ENCODE results near the gene SPIN4. TPM values are rescaled to one million over a fixed set of nuclear protein-coding genes. Genes with fewer than 3 reads are reported as not detected.
"Not testable (repeated sequence)": the region's sequence is repeated elsewhere in the genome, so short reads cannot be mapped to it uniquely, and the experiment has no call there.

Gene SPIN4
- total and polyA plus RNA-seq, 4 experiments from 2014 or later, result 0.52 to 4.2 (median 2.3) TPM

DNA sequence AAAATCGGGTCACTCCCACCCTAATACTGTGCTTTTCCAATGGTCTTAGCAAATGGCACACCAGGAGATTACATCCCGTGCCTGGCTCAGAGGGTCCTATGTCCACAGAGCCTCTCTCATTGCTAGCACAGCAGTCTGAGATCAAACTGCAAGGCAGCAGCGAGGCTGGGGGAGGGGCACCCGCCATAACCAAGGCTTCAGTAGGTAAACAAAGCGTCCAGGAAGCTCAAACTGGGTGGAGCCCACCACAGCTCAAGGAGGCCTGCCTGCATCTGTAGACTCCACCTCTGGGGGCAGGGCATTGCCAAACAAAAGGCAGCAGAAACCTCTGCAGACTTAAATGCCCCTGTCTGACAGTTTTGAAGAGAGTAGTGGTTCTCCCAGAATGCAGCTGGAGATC, 16.6 kb upstream of the SPIN4 start:
- CTCF ChIA-PET (ENCODE audit: partially characterized antibody); H3K9me3 ChIP-seq (ENCODE audit: control insufficient read depth in 1 of 2, low read length in 2 of 2); H3K36me3 Mint-ChIP-seq; H3K27me3 ChIP-seq (ENCODE audit: insufficient read depth, low read length); DNase-seq; H3K27me3 Mint-ChIP-seq; H3K36me3 ChIP-seq (ENCODE audit: insufficient read depth, low read length); H3K4me3 Mint-ChIP-seq; intact Hi-C loops (cut with micrococcal nuclease); H3K4me1 Mint-ChIP-seq; H3K4me1 ChIP-seq (ENCODE audit: insufficient read depth, low read length); POLR2A ChIA-PET (ENCODE audit: partially characterized antibody); H3K27ac Mint-ChIP-seq; H3K4me3 ChIP-seq (ENCODE audit: low read length in 2 of 2); H3K27ac ChIP-seq (ENCODE audit: low read depth, low read length): not testable (repeated sequence)
- peaks cover 0 to 34% (median 19%) of the 10 kb centered on the region in 8 donors for H3K9me3 Mint-ChIP-seq

DNA sequence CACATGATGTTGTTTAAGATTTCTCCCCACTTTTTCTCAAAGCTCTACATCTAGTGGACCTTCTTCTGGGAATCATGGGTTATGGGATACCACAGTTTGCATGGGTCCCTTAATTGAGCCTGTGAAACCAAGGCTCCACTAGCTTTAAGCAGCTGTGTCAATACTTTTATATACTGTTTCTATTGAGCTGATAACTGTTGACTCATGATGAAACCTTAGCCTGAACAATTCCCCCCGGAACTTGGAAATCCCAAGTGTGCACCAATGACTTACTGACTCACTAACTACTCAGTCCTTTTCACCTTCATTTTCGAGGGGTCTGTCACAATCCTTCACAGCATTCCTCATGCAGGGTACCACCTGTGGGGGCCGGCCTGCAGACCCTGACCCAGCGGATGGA, 12.7 kb upstream of the SPIN4 start:
- Histone ChIP-seq H3K9me3 (ENCODE audit: control insufficient read depth in 1 of 2, low read length in 2 of 2) (no peaks in the 10 kb centered on the region), H3K27ac (ENCODE audit: low read depth, low read length) (no peak overlapping the region), H3K27me3 (ENCODE audit: insufficient read depth, low read length) (no peaks in the 10 kb centered on the region), H3K36me3 (ENCODE audit: insufficient read depth, low read length) (no peaks in the 10 kb centered on the region), H3K4me3 (ENCODE audit: low read length in 2 of 2) (no peak overlapping the region), H3K4me1 (ENCODE audit: insufficient read depth, low read length) (no peaks in the 10 kb centered on the region)
- H3K27ac Mint-ChIP-seq, result no peak overlapping the region
- peaks cover 0 to 9% of the 10 kb centered on the region in 2 donors for H3K36me3 Mint-ChIP-seq
- H3K4me1 Mint-ChIP-seq, result peaks cover 0 to 3% (median 0%) of the 10 kb centered on the region in 4 donors
- peaks cover 2 to 24% (median 18%) of the 10 kb centered on the region in 8 donors for H3K9me3 Mint-ChIP-seq
- H3K4me3 Mint-ChIP-seq, result no peak overlapping the region
- no peaks in the 10 kb centered on the region for H3K27me3 Mint-ChIP-seq
- intact Hi-C loops (cut with micrococcal nuclease), result no loop called here
- ChIA-PET POLR2A (ENCODE audit: partially characterized antibody) (no interaction called here), CTCF (ENCODE audit: partially characterized antibody) (no interaction called here)
- DNase-seq, result no peak

DNA sequence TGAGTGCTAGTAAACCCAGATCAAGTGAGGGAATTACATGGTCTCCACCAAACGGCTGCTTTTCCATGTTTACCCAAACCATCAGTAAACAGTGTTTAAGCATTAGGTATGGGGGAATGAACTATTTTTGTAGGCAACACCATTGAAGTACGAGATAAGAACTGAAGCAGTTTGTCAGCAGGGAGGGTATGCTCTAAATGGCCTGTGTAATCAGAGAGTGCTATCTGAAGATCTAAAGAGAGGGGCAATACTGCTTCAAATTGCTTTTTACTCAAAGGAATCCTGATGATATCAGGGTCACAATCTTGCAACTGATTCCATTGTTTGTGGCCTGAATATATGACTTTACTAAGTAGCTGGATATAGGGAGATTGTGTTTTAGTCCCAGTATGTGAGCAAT, 10.4 kb upstream of the SPIN4 start:
- no peak for DNase-seq
- Mint-ChIP-seq H3K27me3 (no peaks in the 10 kb centered on the region), H3K36me3 (peaks cover 0 to 5% of the 10 kb centered on the region in 2 donors), H3K27ac (no peak overlapping the region), H3K4me1 (no peaks in the 10 kb centered on the region), H3K9me3 (peaks cover 2 to 20% (median 13%) of the 10 kb centered on the region in 8 donors), H3K4me3 (no peak overlapping the region)
- H3K4me1 ChIP-seq (ENCODE audit: insufficient read depth, low read length), result no peaks in the 10 kb centered on the region
- no peak overlapping the region for H3K4me3 ChIP-seq (ENCODE audit: low read length in 2 of 2)
- no peaks in the 10 kb centered on the region for H3K9me3 ChIP-seq (ENCODE audit: control insufficient read depth in 1 of 2, low read length in 2 of 2)
- ChIA-PET POLR2A (ENCODE audit: partially characterized antibody) (no interaction called here), CTCF (ENCODE audit: partially characterized antibody) (no interaction called here)
- H3K27me3 ChIP-seq (ENCODE audit: insufficient read depth, low read length), result no peaks in the 10 kb centered on the region
- no peak overlapping the region for H3K27ac ChIP-seq (ENCODE audit: low read depth, low read length)
- intact Hi-C loops (cut with micrococcal nuclease), result no loop called here
- H3K36me3 ChIP-seq (ENCODE audit: insufficient read depth, low read length), result no peaks in the 10 kb centered on the region

DNA sequence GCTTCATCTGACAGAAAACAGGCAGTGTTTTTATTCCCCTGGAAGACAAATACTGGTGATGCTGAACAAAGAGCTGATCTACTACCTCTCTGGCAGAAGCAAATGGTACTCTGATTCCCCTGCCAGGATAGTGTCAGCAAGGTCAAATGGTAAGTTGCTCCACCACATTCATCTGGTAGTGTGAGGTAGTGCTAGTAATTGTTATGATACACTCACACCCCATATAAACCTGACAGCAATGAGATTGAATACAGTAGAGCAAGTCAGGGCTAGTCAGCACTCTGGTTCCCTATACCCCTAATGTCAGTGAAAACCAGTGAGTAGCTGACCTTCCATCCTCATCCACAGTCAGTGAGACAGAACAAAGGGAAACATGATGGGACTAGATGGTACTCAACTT, 3.4 kb upstream of the SPIN4 start:
- Histone ChIP-seq H3K4me1 (ENCODE audit: insufficient read depth, low read length) (peaks cover 8% of the 10 kb centered on the region), H3K36me3 (ENCODE audit: insufficient read depth, low read length) (no peaks in the 10 kb centered on the region), H3K27ac (ENCODE audit: low read depth, low read length) (no peak overlapping the region), H3K4me3 (ENCODE audit: low read length in 2 of 2) (no peak overlapping the region), H3K27me3 (ENCODE audit: insufficient read depth, low read length) (no peaks in the 10 kb centered on the region), H3K9me3 (ENCODE audit: control insufficient read depth in 1 of 2, low read length in 2 of 2) (no peaks in the 10 kb centered on the region)
- no peaks in the 10 kb centered on the region for H3K27me3 Mint-ChIP-seq
- CTCF ChIA-PET (ENCODE audit: partially characterized antibody), result no interaction called here
- no peak for DNase-seq
- POLR2A ChIA-PET (ENCODE audit: partially characterized antibody), result no interaction called here
- H3K36me3 Mint-ChIP-seq, result peaks cover 0 to 1% of the 10 kb centered on the region in 2 donors
- H3K9me3 Mint-ChIP-seq, result no peaks in the 10 kb centered on the region
- no peak overlapping the region for H3K4me3 Mint-ChIP-seq
- peak overlapping the region in 2 of 7 donors; percentile 3 to 79 for H3K27ac Mint-ChIP-seq
- H3K4me1 Mint-ChIP-seq, result peaks cover 8 to 24% (median 13%) of the 10 kb centered on the region in 4 donors
- intact Hi-C loops (cut with micrococcal nuclease), result loop anchor here (5.0 kb wide), 1 partner anchor 208 kb away; no protein-coding TSS in a partner anchor

GRCh38 chrX:63350465-63350877, 661 bp downstream of the SPIN4 start:
- Mint-ChIP-seq H3K9me3 (no peaks in the 10 kb centered on the region), H3K4me3 (peak overlapping the region; percentile 83 to 95 (median 92)), H3K4me1 (peaks cover 8 to 29% (median 16%) of the 10 kb centered on the region in 4 donors), H3K27me3 (no peaks in the 10 kb centered on the region), H3K27ac (peak overlapping the region; percentile 68 to 89 (median 86)), H3K36me3 (peaks cover 0 to 1% of the 10 kb centered on the region in 2 donors)
- DNase-seq, result peak in 3 of 5 donors; percentile 7 to 19 (median 10)
- Histone ChIP-seq H3K9me3 (ENCODE audit: control insufficient read depth in 1 of 2, low read length in 2 of 2) (no peaks in the 10 kb centered on the region), H3K36me3 (ENCODE audit: insufficient read depth, low read length) (no peaks in the 10 kb centered on the region), H3K4me1 (ENCODE audit: insufficient read depth, low read length) (peaks cover 15% of the 10 kb centered on the region), H3K27me3 (ENCODE audit: insufficient read depth, low read length) (no peaks in the 10 kb centered on the region), H3K4me3 (ENCODE audit: low read length in 2 of 2) (peak overlapping the region; percentile 40 to 63), H3K27ac (ENCODE audit: low read depth, low read length) (peak overlapping the region; percentile 37)
- ChIA-PET CTCF (ENCODE audit: partially characterized antibody) (no interaction called here), POLR2A (ENCODE audit: partially characterized antibody) (interaction anchor here (1.4 kb wide), 1 partner anchor 210 kb away, joined by 5 read pairs; no protein-coding TSS in a partner anchor)
- intact Hi-C loops (cut with micrococcal nuclease), result loop anchor here (1.0 to 5.0 kb wide), 3 partner anchors 212 to 854 kb away; partner anchors contain the start of gene AMER1

GRCh38 chrX:63349307-63349706, 1.8 kb downstream of the SPIN4 start:
- Mint-ChIP-seq H3K4me3 (peak overlapping the region in 6 of 8 donors; percentile 46 to 83 (median 63)), H3K9me3 (no peaks in the 10 kb centered on the region), H3K27me3 (no peaks in the 10 kb centered on the region), H3K4me1 (peaks cover 8 to 28% (median 16%) of the 10 kb centered on the region in 4 donors), H3K36me3 (peaks cover 0 to 1% of the 10 kb centered on the region in 2 donors), H3K27ac (peak overlapping the region in 1 of 7 donors; percentile 21)
- H3K36me3 ChIP-seq (ENCODE audit: insufficient read depth, low read length), result no peaks in the 10 kb centered on the region
- POLR2A ChIA-PET (ENCODE audit: partially characterized antibody), result no interaction called here
- no peak for DNase-seq
- no peak overlapping the region for H3K27ac ChIP-seq (ENCODE audit: low read depth, low read length)
- intact Hi-C loops (cut with micrococcal nuclease), result no loop called here
- H3K4me1 ChIP-seq (ENCODE audit: insufficient read depth, low read length), result peaks cover 15% of the 10 kb centered on the region
- CTCF ChIA-PET (ENCODE audit: partially characterized antibody), result no interaction called here
- H3K9me3 ChIP-seq (ENCODE audit: control insufficient read depth in 1 of 2, low read length in 2 of 2), result no peaks in the 10 kb centered on the region
- H3K4me3 ChIP-seq (ENCODE audit: low read length in 2 of 2), result no peak overlapping the region
- no peaks in the 10 kb centered on the region for H3K27me3 ChIP-seq (ENCODE audit: insufficient read depth, low read length)

DNA sequence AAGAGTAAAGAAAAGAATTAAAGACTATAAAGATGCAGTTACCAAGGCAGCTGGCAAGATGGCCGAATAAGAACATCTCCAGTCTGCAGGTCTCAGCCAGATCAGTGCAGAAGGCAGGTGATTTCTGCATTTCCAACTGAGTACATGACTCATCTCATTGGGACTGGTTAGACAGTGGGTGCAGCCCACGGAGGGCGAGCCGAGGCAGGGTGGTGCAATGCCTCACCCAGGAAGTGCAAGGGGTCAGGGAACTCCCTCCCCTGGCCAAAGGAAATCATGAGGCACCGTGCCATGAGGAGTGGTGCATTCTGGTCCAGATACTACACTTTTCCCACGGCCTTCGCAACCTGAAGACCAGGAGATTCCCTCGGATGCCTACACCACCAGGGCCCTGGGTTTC, 20.5 kb downstream of the SPIN4 start:
- Histone ChIP-seq H3K4me3 (ENCODE audit: low read length in 2 of 2) (no peak overlapping the region), H3K36me3 (ENCODE audit: insufficient read depth, low read length) (no peaks in the 10 kb centered on the region), H3K27ac (ENCODE audit: low read depth, low read length) (no peak overlapping the region), H3K27me3 (ENCODE audit: insufficient read depth, low read length) (no peaks in the 10 kb centered on the region), H3K9me3 (ENCODE audit: control insufficient read depth in 1 of 2, low read length in 2 of 2) (no peaks in the 10 kb centered on the region), H3K4me1 (ENCODE audit: insufficient read depth, low read length) (no peaks in the 10 kb centered on the region)
- H3K27ac Mint-ChIP-seq, result peak overlapping the region in 1 of 7 donors; percentile 52
- peaks cover 0 to 1% (median 0%) of the 10 kb centered on the region in 8 donors for H3K9me3 Mint-ChIP-seq
- ChIA-PET POLR2A (ENCODE audit: partially characterized antibody) (no interaction called here), CTCF (ENCODE audit: partially characterized antibody) (no interaction called here)
- H3K36me3 Mint-ChIP-seq, result peaks cover 3 to 4% of the 10 kb centered on the region in 2 donors
- intact Hi-C loops (cut with micrococcal nuclease), result no loop called here
- peaks cover 0 to 3% (median 1%) of the 10 kb centered on the region in 4 donors for H3K4me1 Mint-ChIP-seq
- no peak overlapping the region for H3K4me3 Mint-ChIP-seq
- no peaks in the 10 kb centered on the region for H3K27me3 Mint-ChIP-seq
- no peak for DNase-seq
